NCI-H187 treated with DMSO at 0.1 percent for 48 hours (cell line): ENCODE results near the gene LHFPL3.
"Not testable (repeated sequence)": the region's sequence is repeated elsewhere in the genome, so short reads cannot be mapped to it uniquely, and the experiment has no call there.

Experiments
- DNase-seq: peaks from one replicate; lab custom pipeline; 2025; lab: John Stamatoyannopoulos, UW

The LHFPL3 gene

DNA sequence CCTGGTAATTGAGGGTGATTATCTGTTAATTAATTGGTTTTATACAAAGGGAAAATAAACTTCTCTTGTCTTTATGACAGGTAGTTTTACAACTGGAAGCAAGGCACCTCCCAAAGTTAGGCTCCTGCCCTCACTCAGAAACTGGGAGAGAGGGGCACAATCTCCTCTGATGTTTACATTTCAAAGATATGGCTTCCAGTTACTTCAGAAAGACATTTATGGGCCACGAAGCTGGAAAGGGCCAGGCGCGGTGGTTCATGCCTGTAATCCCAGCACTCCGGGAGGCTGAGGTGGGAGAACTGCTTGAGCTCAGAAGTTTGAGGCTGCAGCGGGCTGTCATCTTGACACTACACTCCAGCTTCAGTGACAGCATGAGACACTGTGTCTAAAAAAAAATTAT is 570.0 kb downstream of the LHFPL3 start:
- no peak for DNase-seq

DNA sequence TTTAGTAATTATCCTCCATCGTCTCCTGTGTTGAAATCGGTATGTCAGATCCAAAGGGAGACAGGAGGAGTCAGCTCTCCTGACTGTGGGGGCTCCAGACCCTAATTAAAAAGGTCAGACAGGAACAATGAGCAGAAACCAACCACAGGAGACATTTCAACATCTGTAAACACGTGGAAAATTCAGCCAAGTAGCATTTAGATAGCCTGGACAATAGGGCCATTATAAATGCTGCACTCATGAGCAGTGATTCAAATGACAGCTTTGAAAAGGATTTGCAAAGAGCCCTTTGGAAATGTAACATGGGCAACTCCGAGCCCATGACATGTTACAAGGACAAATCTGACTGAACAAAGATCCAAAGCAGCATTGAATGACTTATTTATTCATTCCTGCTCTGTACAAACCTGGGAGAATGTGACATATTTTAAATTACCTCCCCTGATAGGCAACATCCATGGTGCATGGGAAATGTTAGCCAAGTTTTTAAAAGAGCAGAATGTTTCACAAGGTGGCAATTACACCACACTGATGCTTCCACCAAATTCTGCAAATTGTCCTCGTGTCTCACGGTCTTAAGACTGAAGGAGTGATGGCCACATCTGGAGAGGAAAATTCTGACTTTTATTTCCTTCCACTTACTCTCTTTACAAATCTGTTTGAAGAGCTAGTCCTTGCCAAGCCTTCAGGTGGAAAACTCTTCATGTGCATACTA is 572.3 kb downstream of the LHFPL3 start:
- DNase-seq = no peak

DNA sequence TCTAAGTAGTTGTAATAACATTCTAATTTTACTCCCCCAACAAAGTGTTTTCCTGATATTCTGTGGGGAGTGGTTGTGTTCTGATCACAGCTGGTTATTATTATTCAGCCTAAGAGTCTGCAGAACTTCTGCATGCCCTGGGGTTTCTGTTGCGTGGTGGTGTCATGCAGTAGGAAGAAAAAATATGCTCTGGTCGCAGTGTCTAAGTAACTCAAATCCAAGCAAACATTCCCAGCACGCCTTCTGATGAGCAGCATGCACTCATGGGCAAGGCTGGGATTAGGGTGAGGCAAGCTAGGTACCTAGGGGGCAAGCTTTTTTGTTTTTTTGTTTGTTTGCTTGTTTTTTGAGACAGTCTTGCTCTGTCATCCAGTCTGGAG is 572.8 kb downstream of the LHFPL3 start:
- no peak for DNase-seq

DNA sequence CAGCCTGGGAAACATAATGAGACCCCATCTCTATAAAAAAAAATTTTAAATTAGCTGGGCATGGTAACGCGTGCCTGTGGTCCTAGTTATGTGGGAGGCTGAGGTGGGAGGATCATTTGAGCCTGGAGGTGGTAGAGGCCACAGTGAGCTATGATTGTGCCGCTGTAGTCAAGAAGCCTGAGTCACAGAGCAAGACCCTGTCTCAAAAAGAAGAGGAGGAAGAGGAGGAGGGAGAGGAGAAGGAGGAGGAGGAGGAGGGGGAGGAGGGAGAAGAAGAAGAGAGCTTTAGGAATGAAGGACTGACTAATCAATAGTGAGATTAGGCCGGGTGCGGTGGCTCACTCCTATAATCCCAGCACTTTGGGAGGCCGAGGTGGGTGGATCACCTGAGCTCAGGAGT is 573.8 kb downstream of the LHFPL3 start:
- no peak for DNase-seq

DNA sequence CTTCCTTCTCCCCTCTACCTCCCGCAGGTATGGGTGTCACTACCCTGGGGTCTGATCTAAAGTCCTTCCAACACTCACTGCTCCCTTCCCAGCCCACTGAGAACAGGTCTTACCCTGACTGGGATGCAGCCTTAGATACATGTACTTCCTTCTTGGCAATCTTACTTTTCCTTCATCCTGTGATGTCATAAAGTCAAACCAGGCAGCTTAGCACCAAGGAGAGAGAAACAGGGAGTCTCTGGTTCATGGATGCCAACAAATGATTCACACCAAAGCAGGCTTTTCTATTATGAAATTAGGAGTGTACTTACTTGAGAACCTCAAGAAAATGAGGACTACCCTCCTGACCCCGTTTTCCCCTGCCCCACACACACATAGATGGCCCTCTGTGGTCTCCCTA is 574.6 kb downstream of the LHFPL3 start:
- no peak for DNase-seq

DNA sequence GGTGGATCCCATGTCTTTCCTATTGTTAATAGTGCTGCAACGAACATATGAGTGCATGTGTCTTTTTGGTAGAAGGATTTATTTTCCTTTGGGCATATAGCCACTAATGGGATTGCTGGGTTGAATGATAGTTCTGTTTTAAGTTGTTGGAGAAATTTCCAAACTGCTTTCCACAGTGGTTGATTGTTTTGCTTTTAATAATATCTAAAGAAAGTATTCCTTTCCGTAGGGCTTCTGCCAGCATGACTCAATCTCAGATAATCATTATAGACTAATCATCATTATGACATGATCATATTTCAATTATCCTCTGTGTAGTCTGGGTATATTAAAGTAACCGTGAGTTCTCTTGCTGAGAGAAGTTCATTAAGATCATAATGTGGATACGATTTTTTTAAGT is 575.4 kb downstream of the LHFPL3 start:
- DNase-seq = no peak

DNA sequence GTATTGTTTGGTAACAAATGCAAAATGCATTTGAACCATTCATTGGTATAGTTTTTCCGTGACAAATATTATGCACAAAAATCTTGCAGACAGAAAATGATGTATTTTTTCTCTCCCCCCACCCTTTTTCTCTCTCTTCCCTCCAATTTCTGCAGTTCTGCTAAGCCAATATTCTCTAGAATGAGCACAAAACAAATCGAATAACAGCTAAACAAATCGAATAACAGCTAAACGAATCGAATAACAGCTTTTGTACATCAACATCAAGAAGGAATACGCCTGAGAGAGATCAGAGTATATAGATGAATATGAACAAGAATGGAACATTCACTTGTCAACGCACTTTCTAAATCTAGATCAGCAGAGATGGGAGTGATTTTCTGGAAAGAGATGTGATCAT is 577.6 kb downstream of the LHFPL3 start:
- no peak for DNase-seq

DNA sequence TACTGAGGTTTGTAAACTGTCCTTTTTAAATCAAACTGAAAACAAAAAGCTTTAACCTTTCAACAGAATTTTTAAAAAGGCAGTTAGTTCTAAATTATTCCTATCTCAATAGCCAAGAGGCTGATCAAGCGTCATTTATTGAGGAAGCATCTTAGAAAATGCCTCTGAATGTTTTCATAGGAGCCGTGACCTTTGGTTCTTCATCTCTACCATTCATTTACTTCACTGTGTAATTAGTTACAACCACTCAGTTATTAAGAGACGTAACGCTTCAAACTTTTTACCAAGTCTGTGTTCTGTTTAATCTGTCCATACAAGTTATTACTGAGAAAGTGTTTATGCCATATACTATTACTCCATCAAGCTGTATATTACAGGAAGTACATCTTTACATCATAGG is 578.2 kb downstream of the LHFPL3 start:
- DNase-seq = no peak

DNA sequence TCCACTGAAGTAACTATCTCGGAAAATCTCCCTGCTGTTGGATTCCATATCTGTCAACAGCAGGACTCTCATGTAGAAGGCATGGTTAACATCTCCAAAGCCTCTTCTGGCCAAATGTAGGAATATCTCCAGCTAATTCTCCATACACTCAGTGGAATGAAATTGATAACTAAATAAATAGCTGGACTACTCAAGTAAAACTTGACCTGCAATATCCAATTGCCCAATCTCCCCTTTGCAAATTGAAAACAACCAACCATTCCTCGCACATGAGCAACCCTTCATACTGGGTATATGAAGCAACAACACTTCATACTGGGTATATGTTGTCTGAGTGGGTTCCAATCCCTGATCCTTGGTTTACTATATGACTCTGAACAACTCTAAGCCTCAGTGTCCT is 580.2 kb downstream of the LHFPL3 start:
- no peak for DNase-seq

DNA sequence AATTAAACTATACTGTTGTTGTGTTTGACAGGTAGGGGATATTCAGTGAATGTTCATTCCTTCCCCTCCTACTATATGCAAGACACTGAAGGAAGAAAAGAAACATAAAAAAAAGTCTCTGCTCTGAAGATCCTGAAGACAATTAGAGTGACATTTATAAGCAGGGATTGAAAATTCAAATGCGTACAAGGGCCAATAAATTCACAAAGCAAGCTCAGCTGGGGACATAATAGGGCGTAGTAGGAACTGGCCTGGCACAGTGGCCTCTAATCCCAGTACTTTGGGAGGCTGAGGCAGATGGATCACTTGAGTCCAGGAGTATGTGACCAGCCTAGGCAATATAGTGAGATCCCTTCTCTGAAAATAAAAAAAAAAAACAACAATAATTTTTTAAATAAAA is 580.7 kb downstream of the LHFPL3 start:
- no peak for DNase-seq

DNA sequence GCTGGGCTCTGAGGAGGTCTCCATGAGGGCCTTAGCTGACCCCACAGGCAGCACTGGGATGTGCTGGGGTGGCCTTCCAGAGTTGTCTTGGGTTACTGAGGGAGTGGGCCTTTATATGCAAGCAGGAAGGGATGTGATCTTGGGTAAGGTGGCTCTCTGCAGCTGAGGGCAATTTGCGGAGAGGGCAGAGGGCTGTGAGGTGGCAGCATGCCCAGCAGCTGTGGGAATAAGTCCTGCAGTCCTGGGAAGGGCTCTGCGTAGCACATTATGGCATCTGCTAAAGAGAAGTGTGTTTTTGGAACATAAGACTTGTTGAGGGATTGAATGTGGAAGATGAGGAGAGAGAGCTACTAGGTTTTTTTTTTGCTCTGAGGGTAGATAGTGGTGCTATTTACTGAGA is 586.0 kb downstream of the LHFPL3 start:
- DNase-seq = no peak

DNA sequence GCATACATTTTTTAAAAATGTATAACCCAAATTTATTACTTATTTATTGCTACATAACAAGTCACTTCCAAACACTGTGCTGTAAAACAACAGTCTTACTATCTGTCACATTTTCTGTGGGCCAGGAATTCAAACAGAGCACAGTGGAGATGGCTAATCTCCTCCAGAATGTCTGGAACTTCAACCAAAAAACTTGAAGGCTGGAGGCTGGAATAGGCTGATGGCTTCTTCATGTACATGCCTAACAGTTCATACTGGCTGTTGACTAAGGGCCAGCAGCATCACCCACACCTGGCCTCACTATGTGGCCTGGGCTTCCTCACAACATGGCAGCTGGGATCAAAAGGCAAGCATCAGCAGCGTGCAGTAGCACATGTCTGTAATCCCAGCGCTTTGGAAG is 593.2 kb downstream of the LHFPL3 start:
- DNase-seq = no peak

DNA sequence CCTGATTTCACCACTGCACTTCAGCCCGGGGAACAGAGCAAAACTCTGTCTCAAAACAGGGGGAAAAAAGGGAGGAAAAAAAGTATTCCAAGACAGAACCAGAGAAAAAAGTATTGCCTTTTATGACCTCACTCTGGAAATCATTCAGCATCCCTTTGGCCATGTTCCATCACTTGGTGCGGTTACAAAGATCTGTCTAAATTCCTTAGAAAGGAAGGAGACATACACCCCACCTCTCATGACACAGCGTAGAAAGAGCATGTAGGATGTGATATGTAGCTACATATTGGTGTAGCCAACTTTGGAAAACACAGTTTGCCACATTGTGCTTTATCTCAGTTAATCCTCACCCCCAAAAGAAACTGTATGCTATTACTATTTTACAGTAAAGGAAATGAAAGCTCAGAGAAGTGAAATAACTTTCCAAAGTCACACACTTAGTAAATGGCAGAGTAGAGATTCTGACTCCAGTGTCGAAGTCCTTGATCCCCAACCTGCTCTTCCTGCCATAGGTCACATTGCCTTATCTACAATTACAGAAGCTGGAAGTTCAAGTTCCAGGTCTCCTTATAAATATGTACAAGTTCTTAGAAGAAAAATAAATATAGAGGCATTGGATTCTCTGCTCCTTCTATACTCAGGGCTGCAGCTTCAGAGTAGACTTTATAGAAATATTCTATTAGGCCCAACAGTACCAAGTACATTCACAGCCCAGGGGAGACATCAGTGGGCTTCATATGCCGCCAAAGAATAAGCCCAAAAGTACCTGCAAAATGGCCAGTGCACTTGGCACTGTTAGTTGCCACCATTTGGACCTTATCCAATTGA is 594.0 kb downstream of the LHFPL3 start:
- no peak for DNase-seq

DNA sequence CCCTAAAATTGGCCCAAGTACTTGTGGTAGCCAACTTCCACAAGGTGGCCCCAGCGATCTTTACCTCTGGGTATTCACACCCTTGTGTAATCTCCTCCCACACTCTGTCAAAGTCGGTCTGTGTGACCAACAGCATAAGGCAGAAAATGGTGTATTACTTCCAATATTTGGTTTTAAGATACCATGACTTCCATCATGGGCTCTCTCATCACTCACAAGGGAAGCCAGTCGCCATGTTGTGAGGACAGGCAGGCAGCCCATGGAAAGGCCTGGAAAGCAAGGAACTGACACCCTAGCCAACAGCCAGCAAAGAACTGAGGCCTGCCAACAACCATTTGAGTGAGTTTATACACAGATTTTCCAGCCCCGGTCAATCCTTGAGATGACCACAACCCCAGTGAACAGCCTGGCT is 594.6 kb downstream of the LHFPL3 start:
- DNase-seq = peak; percentile 39

DNA sequence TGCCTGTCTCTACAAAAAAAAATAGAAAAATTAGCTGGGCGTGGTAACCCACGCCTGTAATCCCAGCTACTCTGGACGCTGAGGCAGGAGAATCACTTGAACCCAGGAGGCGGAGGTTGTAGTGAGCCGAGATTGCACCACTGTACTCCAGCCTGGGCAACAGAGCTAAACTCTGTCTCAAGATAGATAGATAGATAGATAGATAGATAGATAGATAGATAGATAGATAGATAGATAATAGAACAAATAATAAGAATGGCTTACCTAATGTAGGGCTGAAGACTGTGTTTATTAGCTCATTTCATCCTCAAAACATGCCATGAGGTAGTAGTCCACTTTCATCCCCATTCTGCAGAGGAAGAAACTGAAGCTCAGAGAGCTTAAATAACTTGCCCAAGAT is 597.8 kb downstream of the LHFPL3 start:
- not testable (repeated sequence) for DNase-seq

DNA sequence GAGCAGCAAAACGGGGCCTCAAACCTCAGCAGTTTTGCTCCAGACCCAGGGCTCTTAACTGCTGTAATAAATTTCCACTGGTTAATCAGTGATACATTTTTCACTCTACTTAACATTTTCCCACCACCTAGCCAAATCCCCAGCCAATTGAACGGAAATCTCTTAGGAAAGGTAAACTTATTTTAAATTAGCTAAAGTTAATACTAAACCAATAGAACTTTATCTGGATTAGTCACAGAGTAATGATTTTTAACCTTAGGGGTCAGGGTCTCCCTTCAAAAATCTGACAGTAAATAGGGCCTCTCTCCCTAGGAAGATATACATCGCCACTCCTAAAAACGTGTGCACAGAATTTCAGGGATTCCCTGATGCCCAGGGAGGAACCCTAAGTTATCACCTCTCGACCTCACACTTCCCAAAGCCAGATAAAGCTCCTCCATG is 598.2 kb downstream of the LHFPL3 start:
- no peak for DNase-seq

DNA sequence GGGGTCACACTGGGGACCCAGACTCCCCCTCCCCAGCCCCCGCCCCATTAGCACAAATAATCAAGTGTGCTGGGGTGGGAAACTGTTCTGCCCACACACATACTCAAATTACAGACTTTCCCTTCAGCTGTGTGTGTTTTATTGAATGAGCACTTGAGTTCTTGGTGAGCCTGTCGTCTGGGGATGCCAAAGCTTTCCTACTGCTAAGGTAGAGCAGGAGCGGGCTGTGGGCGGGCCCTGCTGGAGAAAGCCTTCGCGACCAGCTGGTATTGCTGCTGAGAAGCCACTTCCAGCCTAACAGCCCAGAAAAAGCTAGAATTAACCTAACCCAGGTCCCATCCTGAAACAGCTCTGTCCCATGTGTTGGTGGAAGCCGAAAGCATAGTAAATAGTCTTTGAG is 598.7 kb downstream of the LHFPL3 start:
- DNase-seq = no peak

DNA sequence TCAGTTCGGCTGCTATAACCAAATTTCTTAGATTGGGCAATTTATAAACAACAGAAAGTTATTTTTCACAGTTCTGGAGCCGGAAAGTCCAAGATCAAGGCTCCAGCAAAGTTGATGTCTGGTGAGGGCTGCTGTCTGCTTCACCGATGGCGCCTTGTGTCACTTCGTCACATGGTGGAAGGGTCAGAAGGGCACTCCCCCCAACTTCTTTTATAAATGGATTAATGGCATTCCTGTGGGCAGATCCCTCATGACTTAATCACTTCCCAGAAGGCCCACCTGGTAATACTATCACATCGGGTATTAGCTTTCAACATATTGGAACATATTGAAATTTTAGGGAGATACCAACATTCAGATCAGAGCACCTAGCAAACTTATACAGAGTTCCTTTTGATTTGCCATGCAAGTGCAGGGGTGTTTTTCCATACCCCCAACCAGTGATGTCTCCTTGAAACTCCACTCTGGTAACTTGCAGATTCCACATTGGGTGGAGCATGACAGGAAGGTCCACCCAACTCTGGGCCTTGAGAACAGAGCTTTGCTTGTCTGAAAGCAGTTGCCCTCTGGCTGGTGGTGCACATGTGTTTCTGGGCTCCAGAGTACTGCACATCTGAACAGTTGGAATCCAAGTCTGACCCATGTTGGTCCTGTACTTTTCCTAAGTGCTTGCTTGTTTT is 600.5 kb downstream of the LHFPL3 start:
- no peak for DNase-seq

DNA sequence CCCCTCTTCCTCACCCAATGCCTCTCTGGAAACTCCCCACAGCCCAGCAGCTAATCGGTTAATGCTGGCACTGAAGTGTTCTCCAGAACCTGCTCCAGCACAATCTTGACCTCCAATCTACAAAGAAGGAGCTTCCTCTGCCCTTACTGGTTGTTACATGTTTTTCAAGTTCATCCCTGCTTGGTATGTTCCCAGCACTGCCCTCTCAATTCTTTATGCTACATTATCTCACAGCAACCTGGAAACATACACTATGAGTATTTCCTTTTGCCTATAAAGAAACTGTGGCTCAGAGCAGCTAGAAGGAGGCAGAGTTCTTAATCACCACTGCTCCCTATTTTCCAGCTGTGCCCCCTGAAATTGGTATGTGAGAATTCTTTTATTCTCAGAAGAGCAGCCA is 601.5 kb downstream of the LHFPL3 start:
- DNase-seq = no peak

DNA sequence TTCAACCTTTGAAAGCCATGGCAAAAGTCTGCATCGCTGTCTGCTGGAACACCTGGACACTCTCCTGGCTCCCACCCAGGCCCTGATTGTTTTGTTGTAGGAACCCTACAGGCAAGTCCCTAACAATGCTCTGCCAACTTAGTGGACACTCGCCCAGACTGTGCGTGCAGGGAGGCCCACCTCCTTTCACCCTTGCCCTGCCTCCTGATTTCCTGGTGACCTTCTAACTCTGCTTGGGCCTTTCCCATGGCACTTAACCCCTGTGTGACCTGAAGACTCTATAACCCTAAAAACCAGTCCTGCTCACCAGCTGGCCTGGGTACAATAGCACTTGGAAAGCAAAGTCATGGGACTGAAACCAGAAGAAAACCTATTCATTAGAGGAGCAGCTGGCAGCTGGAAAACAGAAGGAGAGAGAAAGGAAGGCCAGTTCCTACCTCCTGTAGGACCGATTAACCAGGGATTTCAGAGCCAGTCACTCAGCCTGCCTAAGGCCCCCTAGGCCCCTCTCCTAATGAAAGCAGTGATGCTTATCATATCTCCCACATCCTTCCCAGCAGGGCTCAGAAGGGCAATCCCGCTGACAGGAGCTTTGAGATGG is 602.9 kb downstream of the LHFPL3 start:
- DNase-seq = no peak

DNA sequence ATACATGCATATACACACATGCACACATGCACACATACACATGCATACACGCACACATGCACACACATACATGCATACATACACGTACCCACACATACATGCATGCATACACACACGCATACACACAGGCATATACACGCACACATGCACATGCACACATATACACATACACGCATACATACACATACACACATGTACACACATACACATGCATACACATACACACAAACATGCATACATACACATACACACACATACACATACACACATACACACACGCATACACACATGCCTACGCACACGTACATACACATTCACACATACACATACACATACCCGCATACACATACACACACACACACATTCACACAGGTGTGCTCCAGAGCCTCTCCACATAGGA is 604.6 kb downstream of the LHFPL3 start:
- no peak for DNase-seq

DNA sequence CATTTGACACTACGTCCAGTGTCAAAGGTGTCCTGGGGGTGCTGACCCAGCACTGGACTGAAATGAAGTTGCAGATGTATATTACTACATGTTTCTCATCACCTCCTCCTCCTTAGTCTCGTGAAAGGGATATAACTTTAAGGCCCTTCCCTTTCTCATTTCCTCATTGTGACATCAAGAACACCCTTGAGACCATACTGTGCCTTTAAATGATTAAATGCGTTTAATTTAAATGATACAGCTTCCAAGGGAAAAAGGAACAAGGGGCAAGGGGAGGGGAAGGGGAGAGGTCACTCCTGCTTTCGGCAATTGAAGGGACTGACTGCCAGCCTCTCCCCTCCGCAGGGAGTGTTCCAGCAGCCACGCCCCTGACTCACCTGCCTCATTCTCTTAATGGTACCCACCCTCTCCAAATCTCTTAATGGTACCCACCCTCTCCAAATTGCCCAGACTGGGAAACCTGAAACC is 605.2 kb downstream of the LHFPL3 start:
- DNase-seq = no peak

DNA sequence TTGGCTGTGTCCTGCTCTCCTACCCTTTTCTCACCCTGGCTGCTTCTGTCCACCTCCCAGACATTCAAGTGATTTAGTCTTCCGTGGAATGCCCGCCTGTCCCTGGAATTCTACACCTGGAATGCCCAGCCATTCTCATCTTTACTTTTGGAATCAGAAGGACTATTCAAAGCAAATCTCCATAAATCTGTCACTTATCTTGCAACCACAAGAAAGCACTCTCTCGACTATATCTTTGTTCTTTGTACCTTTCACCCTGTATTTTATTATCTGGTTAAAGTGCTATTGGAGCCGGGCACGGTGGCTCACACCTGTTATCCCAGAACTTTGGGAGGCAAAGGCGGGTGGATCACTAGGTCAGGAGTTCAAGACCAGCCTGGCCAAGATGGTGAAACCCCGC is 606.3 kb downstream of the LHFPL3 start:
- DNase-seq = no peak
